NCI-H2107 (cell line): ENCODE data around the gene MAP1S.

ENCODE experiments used
- DNase-seq: peaks from one replicate; lab custom pipeline; 2025; lab: John Stamatoyannopoulos, UW

MAP1S gene

GRCh38 chr19:17735410-17735809 is 16.1 kb downstream of the MAP1S start:
- no peak for DNase-seq

GRCh38 chr19:17737690-17738153 is 18.4 kb downstream of the MAP1S start:
- no peak for DNase-seq

DNA sequence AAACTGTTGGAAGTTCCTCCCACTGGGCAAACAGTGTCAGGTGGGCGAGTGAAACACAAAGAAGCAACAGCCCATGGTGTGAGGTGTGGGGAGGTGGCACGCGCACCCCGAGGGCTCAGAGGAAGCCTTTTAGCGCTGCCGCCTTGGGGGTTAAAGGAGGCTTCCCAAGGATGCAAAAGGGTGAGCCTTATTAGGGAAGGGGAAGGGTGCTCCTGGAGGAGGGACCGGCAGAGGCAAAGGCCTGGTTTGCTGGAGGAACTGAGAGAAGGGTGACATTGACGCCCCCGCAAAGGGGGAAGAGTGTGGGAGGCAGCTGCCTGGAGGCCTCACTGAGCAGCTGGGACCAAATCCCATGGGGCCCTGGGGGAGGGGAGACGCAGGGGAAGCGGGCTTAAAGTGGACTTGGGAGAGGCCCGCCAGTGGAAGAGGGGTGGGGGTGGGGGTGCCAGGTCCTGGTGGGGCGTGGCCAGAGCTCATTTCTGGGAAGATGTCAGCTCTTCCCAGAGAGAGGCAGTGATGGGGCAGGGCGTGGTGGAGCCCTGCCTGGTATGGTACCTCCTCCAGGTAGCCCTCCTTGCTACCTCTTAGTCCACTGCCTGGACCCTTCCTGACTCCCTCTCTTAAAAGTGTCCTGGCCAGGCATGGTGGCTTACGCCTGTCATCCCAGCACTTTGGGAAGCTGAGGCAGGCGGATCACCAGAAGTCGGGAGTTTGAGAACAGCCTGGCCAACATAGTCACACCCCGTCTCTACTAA is 20.0 kb downstream of the MAP1S start:
- peak; percentile 69 for DNase-seq

DNA sequence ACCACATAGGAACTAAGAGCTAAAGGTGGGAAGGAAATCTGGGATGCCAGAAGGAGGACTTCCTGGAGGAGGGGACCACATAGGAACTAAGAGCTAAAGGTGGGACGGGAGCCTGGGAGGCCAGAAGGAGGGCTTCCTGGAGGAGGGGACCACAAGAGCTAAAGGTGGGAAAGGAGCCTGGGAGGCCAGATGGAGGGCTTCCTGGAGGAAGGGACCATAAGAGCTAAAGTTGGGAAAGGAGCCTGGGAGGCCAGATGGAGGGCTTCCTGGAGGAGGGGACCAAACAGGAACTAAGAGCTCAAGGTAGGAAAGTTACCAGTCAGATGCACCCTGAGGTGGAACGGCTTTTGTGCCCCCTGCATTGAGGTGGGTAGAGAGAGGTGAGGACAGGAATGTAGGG is 22.2 kb downstream of the MAP1S start:
- DNase-seq = no peak

DNA sequence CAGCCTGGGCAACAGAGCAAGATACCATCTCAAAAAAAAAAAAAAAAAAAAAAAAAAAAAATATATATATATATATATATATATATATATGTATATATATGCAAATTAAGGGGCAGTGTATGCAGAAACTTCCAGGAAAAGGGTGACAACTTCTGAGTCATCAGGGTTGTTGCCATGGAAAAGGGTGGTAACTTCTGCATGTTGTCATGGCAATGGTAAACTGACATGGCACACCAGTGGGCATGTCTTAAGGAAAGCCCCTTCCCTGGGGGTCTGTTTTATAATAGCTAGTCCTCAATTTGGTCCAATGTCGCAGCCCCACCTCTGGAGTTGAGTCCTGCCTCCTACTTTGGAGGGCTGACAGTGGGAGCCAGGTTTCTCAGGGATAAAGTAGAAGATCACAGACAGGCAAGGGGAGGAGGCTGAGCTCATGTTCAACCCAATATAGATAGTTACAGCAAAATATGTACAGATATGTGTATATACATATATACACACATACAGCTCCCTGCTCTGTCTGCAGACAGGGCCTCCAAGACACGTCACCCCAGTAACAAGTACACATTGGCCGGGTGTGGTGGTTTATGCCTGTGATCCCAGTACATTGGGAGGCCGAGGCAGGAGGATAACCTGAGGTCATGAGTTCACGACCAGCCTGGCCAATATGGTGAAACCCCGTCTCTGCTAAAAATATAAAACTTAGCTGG is 24.7 kb downstream of the MAP1S start:
- DNase-seq = no peak

DNA sequence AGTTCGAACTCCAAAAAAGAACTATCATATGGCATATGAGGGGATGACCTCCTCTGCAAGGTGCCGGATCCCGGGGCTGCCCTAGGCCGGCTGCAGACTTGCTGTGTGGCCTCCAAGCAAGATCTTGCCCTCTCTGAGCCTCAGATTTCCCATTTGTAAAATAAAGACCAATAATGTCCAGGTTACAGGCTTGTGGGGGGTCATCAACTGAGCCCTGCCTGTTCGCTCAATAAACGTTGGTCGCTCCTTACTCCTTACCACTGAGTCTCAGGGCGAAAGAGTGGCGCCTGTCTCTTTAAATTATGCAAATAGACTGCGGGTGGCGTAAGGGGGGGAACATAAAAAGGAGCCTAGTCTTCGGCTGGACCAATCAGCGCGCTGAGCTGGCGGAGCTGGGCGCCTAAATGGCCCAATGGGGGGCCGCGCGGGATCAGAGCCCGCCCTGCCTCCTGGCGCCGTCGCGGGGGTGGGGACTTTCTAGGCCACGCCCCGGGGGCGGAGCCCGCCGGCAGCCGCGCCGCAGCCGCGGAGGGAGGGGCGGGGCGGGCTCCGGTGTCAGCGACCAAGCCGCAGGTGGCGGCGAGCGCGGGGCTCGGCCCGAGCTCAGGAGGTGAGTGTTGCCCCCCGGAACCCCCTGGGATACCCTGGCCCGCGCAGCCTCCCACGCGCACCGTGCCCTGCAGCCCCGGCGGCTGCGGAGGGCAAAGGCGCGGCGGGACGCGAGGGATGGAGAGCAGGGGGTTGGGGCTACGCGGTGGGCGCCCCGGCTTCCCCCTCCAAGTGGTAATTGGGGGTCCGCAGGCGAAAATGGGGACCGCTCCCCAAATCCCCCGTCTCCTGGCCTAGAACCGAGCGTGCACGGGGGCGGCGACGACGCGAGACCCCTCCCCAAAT is 28.2 kb downstream of the MAP1S start:
- DNase-seq = peak; percentile 89

GRCh38 chr19:17748884-17749638 is 29.8 kb downstream of the MAP1S start:
- no peak for DNase-seq

GRCh38 chr19:17749912-17750317 is 30.6 kb downstream of the MAP1S start:
- DNase-seq = no peak

- DNase-seq = no peak
These were observed 32.0 kb downstream of the MAP1S start, which contains the start of gene FCHO1 for GRCh38 chr19:17751103-17751911. FCHO1 (plus strand) TSS chr19:17751477; CDS start chr19:17755165, 3,688 bp downstream.

GRCh38 chr19:17751912-17752273 is 32.6 kb downstream of the MAP1S start:
- DNase-seq = no peak

GRCh38 chr19:17752865-17753639 is 33.8 kb downstream of the MAP1S start:
- DNase-seq = no peak

DNA sequence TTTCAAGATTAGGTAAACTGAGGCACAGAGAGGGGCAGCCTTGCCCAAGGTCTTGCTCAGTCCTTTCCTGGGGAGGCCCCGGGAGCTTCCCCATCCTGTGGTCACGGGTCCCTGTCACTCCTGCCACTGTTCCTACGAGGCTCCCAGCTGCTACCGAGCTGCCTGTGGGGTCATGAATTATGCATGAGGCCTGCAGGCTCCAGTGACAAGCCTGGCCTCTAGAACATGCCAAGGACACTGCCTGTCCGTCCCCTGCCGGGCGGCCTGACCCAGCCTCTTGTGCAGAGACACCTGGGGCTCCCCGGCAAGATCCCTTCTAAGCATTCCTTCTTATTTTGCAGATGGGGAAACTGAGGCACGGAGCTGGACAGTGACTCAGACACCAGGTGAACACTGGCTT is 34.7 kb downstream of the MAP1S start:
- no peak for DNase-seq

GRCh38 chr19:17754634-17755442 is 35.6 kb downstream of the MAP1S start:
- no peak for DNase-seq

DNA sequence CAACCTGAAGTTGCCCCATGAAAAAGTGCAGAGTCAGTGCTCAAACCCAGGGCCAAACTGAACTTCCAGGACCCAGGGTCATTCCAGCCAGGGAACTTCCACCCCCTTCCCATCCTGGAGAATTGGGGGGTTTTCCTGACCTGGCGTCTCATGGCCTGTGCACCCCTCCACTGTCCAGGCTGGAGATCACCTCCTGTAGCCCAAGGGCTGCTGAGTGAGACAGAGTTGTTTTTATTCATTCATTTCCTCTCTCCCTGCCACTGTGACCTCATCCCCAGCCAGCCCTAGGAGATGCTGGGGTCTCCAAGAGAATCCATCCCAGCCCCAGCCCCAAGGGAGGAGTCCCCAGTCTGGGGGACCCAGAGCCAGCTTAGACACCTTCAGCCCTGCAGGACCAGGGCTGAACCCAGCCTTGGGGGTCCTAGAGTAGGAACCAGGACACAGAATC is 36.2 kb downstream of the MAP1S start:
- no peak for DNase-seq

GRCh38 chr19:17755977-17756670 is 36.8 kb downstream of the MAP1S start:
- DNase-seq = no peak

- DNase-seq = no peak
These were observed 37.8 kb downstream of the MAP1S start for GRCh38 chr19:17757125-17757524.

DNA sequence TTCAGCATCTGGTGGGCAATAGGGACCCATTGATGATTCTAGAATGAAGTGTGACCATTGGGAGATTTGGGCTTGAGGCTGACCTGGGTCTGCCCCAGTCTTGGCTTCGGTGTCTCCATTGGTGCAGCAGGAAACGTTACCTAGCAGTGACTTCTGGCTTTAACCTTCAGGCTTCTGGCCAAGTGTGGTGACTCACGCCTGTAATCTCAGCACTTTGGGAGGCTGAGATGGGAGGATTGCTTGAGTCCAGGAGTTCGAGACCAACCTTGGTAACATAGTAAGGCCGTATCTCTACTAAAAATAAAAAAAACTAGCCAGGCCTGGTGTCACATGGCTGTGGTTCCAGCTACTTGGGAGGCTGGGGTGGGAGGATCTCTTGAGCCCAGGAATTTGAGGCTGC is 39.2 kb downstream of the MAP1S start:
- no peak for DNase-seq

- no peak for DNase-seq
These were observed 41.9 kb downstream of the MAP1S start for GRCh38 chr19:17761148-17761547.
